ENCODE data around the gene TFRC.
"Not testable (repeated sequence)": the region's sequence is repeated elsewhere in the genome, so short reads cannot be mapped to it uniquely, and the experiment has no call there.

The TFRC gene

DNA sequence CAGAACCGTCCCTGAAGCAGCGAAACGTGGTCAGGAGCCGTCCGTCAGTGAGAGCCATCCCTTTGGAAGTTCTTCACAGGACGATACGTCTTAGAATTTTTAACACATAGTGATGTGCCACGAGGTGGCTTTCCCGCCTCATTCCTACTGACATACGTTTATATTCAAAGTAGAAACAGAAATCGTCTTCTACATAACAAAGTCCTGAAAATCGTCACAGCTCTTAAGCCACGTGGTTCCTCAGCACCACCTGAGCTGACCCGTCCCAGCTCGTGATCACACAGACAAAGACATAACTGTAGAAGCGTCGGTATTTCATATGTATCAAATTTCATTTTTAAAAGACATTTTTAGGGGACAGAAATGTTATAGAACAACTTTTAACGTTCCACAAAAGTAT is 73.5 kb downstream of the TFRC start:
- DNase-seq, result no peak
- WGBS (ENCODE audit: extremely low coverage, insufficient coverage, low lambda C conversion rate), result no CpG with 5 or more reads among the region's 18 CpGs

DNA sequence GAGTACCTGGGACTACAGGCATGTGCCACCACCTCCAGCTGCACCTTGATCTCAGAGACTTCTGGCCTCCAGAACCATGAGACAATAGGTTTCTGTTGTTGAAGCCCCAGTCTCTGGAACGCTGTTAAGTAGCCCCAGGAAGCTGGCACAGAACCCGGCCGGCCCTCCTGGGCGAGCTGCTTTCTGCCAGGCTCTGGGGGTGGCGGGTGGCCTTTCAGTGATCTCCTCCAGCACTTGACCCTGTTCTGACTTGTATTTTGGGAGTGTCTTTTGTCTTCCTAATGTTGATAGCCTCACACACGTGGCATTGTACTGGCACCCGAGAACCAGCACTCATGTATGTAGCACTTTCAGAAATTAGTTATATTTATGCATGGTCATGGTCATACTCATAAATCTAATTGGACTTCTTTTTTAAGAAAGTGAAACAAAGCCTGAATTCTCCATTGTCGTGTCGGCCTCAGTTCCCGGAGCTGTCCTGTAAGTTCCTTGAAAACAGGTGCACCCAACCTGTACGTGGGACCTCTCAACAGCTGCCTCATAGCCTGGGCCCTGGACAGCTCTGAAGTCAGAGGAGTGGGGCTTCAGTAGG is 74.0 kb downstream of the TFRC start:
- Histone ChIP-seq H3K4me1 (ENCODE audit: control insufficient read depth, low read depth, low read length) (no peaks in the 10 kb centered on the region), H3K36me3 (ENCODE audit: control insufficient read depth, insufficient read depth, low read length) (no peaks in the 10 kb centered on the region), H3K27me3 (ENCODE audit: insufficient read depth, low read length, poor library complexity) (no peaks in the 10 kb centered on the region), H2BK5ac (ENCODE audit: low read length) (no peak overlapping the region), H3K9ac (ENCODE audit: low read length) (no peak overlapping the region), H3K4ac (ENCODE audit: low read depth, low read length) (no peak overlapping the region), H3K4me2 (ENCODE audit: low read length) (no peak overlapping the region), H3K27ac (ENCODE audit: low read depth, low read length) (no peak overlapping the region), H4K8ac (ENCODE audit: low read depth, low read length) (no peak overlapping the region), H3K18ac (ENCODE audit: low read length) (no peak overlapping the region), H4K5ac (ENCODE audit: low read length) (no peak overlapping the region), H2AK5ac (ENCODE audit: low read length) (no peak overlapping the region), H2BK120ac (ENCODE audit: low read depth, low read length) (no peak overlapping the region), H3K79me1 (ENCODE audit: low read length) (no peaks in the 10 kb centered on the region), H3K23ac (ENCODE audit: low read length) (no peak overlapping the region), H3K56ac (ENCODE audit: low read length) (no peak overlapping the region), H2BK15ac (replicated peaks; ENCODE audit: low read depth) (no peak overlapping the region), H3K79me2 (ENCODE audit: control insufficient read depth, insufficient read depth, low read length) (no peaks in the 10 kb centered on the region), H3K4me3 (ENCODE audit: low read length) (no peak overlapping the region)
- no peak for DNase-seq
- WGBS (ENCODE audit: extremely low coverage, insufficient coverage, low lambda C conversion rate), result no CpG with 5 or more reads among the region's 11 CpGs

More for the DNA sequence above, 73.5 kb downstream of the TFRC start:
- no peak overlapping the region for H3K27ac ChIP-seq (ENCODE audit: low read depth, low read length)
- no peak overlapping the region for H4K8ac ChIP-seq (ENCODE audit: low read depth, low read length)
- H2BK120ac ChIP-seq (ENCODE audit: low read depth, low read length), result no peak overlapping the region
- no peak overlapping the region for H2AK5ac ChIP-seq (ENCODE audit: low read length)
- H3K23ac ChIP-seq (ENCODE audit: low read length), result no peak overlapping the region
- H4K5ac ChIP-seq (ENCODE audit: low read length), result no peak overlapping the region
- H3K56ac ChIP-seq (ENCODE audit: low read length), result no peak overlapping the region
- no peak overlapping the region for H2BK15ac ChIP-seq (replicated peaks; ENCODE audit: low read depth)
- no peak overlapping the region for H3K4me3 ChIP-seq (ENCODE audit: low read length)
- no peak overlapping the region for H2BK5ac ChIP-seq (ENCODE audit: low read length)
- no peaks in the 10 kb centered on the region for H3K4me1 ChIP-seq (ENCODE audit: control insufficient read depth, low read depth, low read length)
- H3K18ac ChIP-seq (ENCODE audit: low read length), result no peak overlapping the region
- H3K4me2 ChIP-seq (ENCODE audit: low read length), result no peak overlapping the region
- no peaks in the 10 kb centered on the region for H3K36me3 ChIP-seq (ENCODE audit: control insufficient read depth, insufficient read depth, low read length)
- H3K4ac ChIP-seq (ENCODE audit: low read depth, low read length), result no peak overlapping the region
- H3K9ac ChIP-seq (ENCODE audit: low read length), result no peak overlapping the region
- no peaks in the 10 kb centered on the region for H3K79me1 ChIP-seq (ENCODE audit: low read length)
- no peaks in the 10 kb centered on the region for H3K79me2 ChIP-seq (ENCODE audit: control insufficient read depth, insufficient read depth, low read length)
- no peaks in the 10 kb centered on the region for H3K27me3 ChIP-seq (ENCODE audit: insufficient read depth, low read length, poor library complexity)

GRCh38 chr3:196005338-196005737 is 76.6 kb downstream of the TFRC start:
- not testable (repeated sequence) for DNase-seq; H2AK5ac ChIP-seq (ENCODE audit: low read length); H2BK15ac ChIP-seq (replicated peaks; ENCODE audit: low read depth); H3K4me3 ChIP-seq (ENCODE audit: low read length); H3K79me2 ChIP-seq (ENCODE audit: control insufficient read depth, insufficient read depth, low read length); H2BK5ac ChIP-seq (ENCODE audit: low read length); H3K18ac ChIP-seq (ENCODE audit: low read length); H4K5ac ChIP-seq (ENCODE audit: low read length); H3K56ac ChIP-seq (ENCODE audit: low read length); H4K8ac ChIP-seq (ENCODE audit: low read depth, low read length); H3K23ac ChIP-seq (ENCODE audit: low read length); H3K4ac ChIP-seq (ENCODE audit: low read depth, low read length); H3K27ac ChIP-seq (ENCODE audit: low read depth, low read length); H3K36me3 ChIP-seq (ENCODE audit: control insufficient read depth, insufficient read depth, low read length); H2BK120ac ChIP-seq (ENCODE audit: low read depth, low read length); H3K9ac ChIP-seq (ENCODE audit: low read length); H3K4me1 ChIP-seq (ENCODE audit: control insufficient read depth, low read depth, low read length); H3K4me2 ChIP-seq (ENCODE audit: low read length); H3K27me3 ChIP-seq (ENCODE audit: insufficient read depth, low read length, poor library complexity); H3K79me1 ChIP-seq (ENCODE audit: low read length)
- no CpG with 5 or more reads among the region's 10 CpGs for WGBS (ENCODE audit: extremely low coverage, insufficient coverage, low lambda C conversion rate)

DNA sequence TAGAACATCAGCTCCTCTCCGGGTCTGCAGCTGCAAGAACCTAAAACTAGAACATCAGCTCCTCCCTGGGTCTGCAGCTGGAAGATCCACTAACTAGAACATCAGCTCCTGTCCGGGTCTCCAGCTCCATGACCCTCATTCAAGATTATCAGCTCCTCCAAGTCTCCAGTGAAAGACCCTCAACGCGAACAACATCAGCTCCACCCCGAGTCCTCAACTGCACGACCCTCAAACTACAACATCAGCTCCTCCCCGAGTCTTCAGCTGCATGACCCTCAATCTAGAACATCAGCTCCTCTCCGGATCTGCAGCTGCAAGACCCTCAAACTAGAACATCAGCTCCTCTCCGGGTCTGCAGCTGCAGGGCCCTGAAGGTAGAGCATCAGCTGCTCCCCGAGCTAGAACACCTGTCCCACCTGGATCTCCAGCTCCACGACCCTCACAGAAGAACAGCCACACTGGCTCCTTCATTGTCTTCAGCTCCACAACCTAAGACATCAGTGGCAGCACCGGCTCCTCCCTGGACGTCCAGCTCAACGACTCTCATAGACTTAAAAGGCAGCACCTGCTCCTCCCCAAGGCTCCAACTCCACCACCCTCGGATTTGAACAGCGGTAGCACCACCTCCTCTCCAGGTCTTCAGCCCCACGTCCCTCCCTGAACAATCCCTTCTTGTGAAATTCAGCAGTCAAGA is 77.4 kb downstream of the TFRC start:
- H3K27me3 ChIP-seq (ENCODE audit: insufficient read depth, low read length, poor library complexity); H3K27ac ChIP-seq (ENCODE audit: low read depth, low read length); H3K79me1 ChIP-seq (ENCODE audit: low read length); H3K36me3 ChIP-seq (ENCODE audit: control insufficient read depth, insufficient read depth, low read length); H3K4ac ChIP-seq (ENCODE audit: low read depth, low read length); H3K4me2 ChIP-seq (ENCODE audit: low read length); H3K79me2 ChIP-seq (ENCODE audit: control insufficient read depth, insufficient read depth, low read length); H2AK5ac ChIP-seq (ENCODE audit: low read length); H3K4me3 ChIP-seq (ENCODE audit: low read length); H3K18ac ChIP-seq (ENCODE audit: low read length); H4K5ac ChIP-seq (ENCODE audit: low read length); DNase-seq; H3K4me1 ChIP-seq (ENCODE audit: control insufficient read depth, low read depth, low read length); H4K8ac ChIP-seq (ENCODE audit: low read depth, low read length); H2BK15ac ChIP-seq (replicated peaks; ENCODE audit: low read depth); H2BK120ac ChIP-seq (ENCODE audit: low read depth, low read length); H3K56ac ChIP-seq (ENCODE audit: low read length); H2BK5ac ChIP-seq (ENCODE audit: low read length); H3K23ac ChIP-seq (ENCODE audit: low read length); H3K9ac ChIP-seq (ENCODE audit: low read length): not testable (repeated sequence)
- no CpG with 5 or more reads among the region's 17 CpGs for WGBS (ENCODE audit: extremely low coverage, insufficient coverage, low lambda C conversion rate)

DNA sequence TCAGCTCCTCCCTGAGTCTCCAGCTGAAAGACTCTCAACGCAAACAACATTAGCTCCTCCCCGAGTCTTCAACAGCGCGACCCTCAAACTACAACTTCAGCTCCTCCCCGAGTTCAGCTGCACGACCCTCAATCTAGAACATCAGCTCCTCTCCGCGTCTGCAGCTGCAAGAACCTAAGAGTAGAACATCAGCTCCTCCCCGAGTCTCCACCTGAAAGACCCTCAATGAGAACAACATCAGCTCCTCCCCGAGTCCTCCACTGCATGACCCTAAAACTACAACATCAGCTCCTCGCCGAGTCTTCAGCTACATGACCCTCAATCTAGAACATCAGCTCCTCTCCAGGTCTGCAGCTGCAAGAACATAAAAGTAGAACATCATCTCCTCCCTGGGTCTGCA is 78.3 kb downstream of the TFRC start:
- no peaks in the 10 kb centered on the region for H3K27me3 ChIP-seq (ENCODE audit: insufficient read depth, low read length, poor library complexity)
- H2AK5ac ChIP-seq (ENCODE audit: low read length), result no peak overlapping the region
- DNase-seq, result no peak
- H3K18ac ChIP-seq (ENCODE audit: low read length), result no peak overlapping the region
- H3K27ac ChIP-seq (ENCODE audit: low read depth, low read length), result no peak overlapping the region
- H3K4me2 ChIP-seq (ENCODE audit: low read length), result no peak overlapping the region
- no peak overlapping the region for H2BK120ac ChIP-seq (ENCODE audit: low read depth, low read length)
- no peak overlapping the region for H3K9ac ChIP-seq (ENCODE audit: low read length)
- no peak overlapping the region for H4K5ac ChIP-seq (ENCODE audit: low read length)
- H4K8ac ChIP-seq (ENCODE audit: low read depth, low read length), result no peak overlapping the region
- no peaks in the 10 kb centered on the region for H3K79me1 ChIP-seq (ENCODE audit: low read length)
- H3K79me2 ChIP-seq (ENCODE audit: control insufficient read depth, insufficient read depth, low read length), result no peaks in the 10 kb centered on the region
- H3K36me3 ChIP-seq (ENCODE audit: control insufficient read depth, insufficient read depth, low read length), result no peaks in the 10 kb centered on the region
- no peaks in the 10 kb centered on the region for H3K4me1 ChIP-seq (ENCODE audit: control insufficient read depth, low read depth, low read length)
- H2BK5ac ChIP-seq (ENCODE audit: low read length), result no peak overlapping the region
- WGBS (ENCODE audit: extremely low coverage, insufficient coverage, low lambda C conversion rate), result no CpG with 5 or more reads among the region's 12 CpGs
- no peak overlapping the region for H3K56ac ChIP-seq (ENCODE audit: low read length)
- no peak overlapping the region for H3K23ac ChIP-seq (ENCODE audit: low read length)
- H3K4ac ChIP-seq (ENCODE audit: low read depth, low read length), result no peak overlapping the region
- no peak overlapping the region for H2BK15ac ChIP-seq (replicated peaks; ENCODE audit: low read depth)
- H3K4me3 ChIP-seq (ENCODE audit: low read length), result no peak overlapping the region

GRCh38 chr3:196002721-196003120 is 79.2 kb downstream of the TFRC start:
- not testable (repeated sequence) for H3K4me2 ChIP-seq (ENCODE audit: low read length); DNase-seq; H4K5ac ChIP-seq (ENCODE audit: low read length); H4K8ac ChIP-seq (ENCODE audit: low read depth, low read length); H2AK5ac ChIP-seq (ENCODE audit: low read length); H2BK15ac ChIP-seq (replicated peaks; ENCODE audit: low read depth); H3K4me3 ChIP-seq (ENCODE audit: low read length); H2BK120ac ChIP-seq (ENCODE audit: low read depth, low read length); H3K23ac ChIP-seq (ENCODE audit: low read length); H3K18ac ChIP-seq (ENCODE audit: low read length); H3K4me1 ChIP-seq (ENCODE audit: control insufficient read depth, low read depth, low read length); H3K79me2 ChIP-seq (ENCODE audit: control insufficient read depth, insufficient read depth, low read length); H2BK5ac ChIP-seq (ENCODE audit: low read length); H3K4ac ChIP-seq (ENCODE audit: low read depth, low read length); H3K27ac ChIP-seq (ENCODE audit: low read depth, low read length); H3K27me3 ChIP-seq (ENCODE audit: insufficient read depth, low read length, poor library complexity); H3K79me1 ChIP-seq (ENCODE audit: low read length); H3K56ac ChIP-seq (ENCODE audit: low read length); H3K36me3 ChIP-seq (ENCODE audit: control insufficient read depth, insufficient read depth, low read length); H3K9ac ChIP-seq (ENCODE audit: low read length)
- WGBS (ENCODE audit: extremely low coverage, insufficient coverage, low lambda C conversion rate), result no CpG with 5 or more reads among the region's 6 CpGs
